Mesenteric fat pad (tissue), 1 donor: ENCODE data around the gene SCYGR7. TPM values are rescaled to one million over a fixed set of nuclear protein-coding genes. Genes with fewer than 3 reads are reported as not detected.
A peak's percentile ranks its signal among the peaks of the same experiment; 100 is the strongest.
"Not testable (repeated sequence)": the region's sequence is repeated elsewhere in the genome, so short reads cannot be mapped to it uniquely, and the experiment has no call there.

Experiments
- DNase-seq: peaks from one replicate; pipeline ENCODE4 v3.0.0-alpha.2; 2020; ENCODE audit warnings: low spot score
- long read RNA-seq: library from polyadenylated mRNA; unstranded; transcript quantifications from one replicate; pipeline ENCODE4 v2.0.0, GENCODE V29; 2020
- total RNA-seq: library from RNA; stranded (reverse); fragmentation: NEBNext Ultra II Directional; extraction: Animal tissue kit (Norgen Biotek cat#: 25700); gene quantifications from one replicate; pipeline ENCODE4 v1.2.1, GENCODE V29; 2021
- donor health status: DM: yes; HTN: yes; CAD: no.

The SCYGR7 gene, protein sequence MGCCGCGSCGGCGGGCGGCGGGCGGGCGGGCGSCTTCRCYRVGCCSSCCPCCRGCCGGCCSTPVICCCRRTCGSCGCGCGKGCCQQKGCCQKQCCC
- not detected for total RNA-seq
- long read RNA-seq = 0 reads

DNA sequence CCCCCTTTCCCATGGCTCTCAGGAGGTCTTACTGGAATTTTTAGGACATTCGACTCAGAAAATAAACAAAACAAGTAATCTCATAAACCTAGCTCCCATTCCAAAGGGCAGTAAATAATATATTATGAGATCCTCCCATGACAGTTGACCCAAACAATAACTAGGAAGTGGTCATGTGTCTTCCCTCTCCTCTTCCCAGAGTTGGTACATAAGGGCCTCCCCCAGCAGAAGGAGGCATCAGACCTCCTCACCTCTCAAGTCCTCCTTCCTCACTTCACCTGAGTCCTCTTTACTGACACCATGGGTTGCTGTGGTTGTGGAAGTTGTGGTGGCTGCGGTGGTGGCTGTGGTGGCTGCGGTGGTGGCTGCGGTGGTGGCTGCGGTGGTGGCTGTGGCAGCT lies at the start of gene SCYGR7:
Gene SCYGR7 (plus strand): TSS at position 301 of the 400 bp plus-strand sequence. CDS start 0 bp downstream, at position 301.
- DNase-seq = no peak

DNA sequence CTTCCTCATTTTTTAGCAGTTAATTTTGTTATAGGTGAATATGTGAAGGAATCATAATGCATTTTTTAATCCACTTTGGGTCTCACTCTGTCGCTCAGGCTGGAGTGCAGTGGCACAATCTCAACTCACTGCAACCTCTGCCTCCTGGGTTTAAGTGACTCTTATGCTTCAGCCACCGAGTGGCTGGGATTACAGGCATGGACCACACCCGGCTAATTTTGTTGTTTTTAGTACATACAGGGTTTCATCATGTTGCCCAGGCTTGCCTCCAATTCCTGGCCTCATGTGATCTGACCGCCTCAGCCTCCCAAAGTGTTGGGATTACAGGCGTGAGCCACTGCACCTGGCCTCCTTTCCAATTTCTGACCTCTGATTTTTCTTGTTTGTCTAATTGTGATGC lies 43.9 kb upstream of the SCYGR7 start:
- DNase-seq = no peak

DNA sequence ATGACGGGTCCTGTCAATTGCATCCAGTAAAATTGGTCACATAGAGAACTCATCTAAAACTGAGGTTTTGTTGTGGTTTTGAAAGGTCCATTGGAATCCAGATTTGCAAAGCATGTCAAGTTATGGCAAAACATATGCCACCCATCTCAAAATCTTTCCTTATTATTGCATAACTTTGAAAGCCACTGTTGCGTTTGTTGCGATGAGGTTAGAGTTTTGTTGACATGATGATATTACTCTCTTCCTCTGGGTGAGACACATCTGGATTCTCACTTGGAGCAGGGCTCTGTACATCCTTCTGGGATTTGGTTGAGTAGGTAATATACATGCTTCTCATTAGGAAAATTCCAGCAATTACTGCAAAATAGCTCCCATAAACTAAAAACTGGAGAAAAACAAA lies 40.9 kb upstream of the SCYGR7 start:
- no peak for DNase-seq

DNA sequence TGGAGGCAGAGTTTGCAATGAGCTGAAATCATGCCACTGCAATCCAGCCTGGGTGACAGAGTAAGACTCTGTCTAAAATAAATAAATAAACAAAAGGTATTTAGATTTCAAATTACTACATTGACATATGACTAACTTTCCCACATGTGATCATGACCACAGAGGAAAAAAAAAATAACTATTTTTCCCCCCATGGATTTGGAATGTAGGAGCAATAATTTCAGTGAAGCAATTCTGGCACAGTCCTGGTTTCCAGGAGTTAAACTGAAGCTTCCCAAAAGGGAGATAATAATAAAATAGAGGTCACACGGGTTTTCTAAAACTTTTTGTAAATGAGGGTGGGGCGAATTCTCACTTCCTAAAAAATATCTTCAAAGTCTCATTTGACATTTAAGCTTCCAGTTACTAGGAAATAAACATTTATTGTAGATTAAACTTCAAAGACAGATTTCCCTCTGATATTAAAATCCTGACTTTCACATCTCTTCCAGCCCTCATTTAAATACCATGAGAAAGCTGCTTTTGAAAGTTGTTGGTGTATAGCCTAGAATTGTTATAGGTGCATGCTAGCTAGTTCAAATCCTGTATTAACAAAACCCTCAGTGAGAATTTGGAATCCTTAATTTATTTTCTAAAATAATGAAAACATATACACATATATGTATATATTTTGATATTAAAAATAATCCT lies 31.0 kb upstream of the SCYGR7 start:
- DNase-seq = no peak

DNA sequence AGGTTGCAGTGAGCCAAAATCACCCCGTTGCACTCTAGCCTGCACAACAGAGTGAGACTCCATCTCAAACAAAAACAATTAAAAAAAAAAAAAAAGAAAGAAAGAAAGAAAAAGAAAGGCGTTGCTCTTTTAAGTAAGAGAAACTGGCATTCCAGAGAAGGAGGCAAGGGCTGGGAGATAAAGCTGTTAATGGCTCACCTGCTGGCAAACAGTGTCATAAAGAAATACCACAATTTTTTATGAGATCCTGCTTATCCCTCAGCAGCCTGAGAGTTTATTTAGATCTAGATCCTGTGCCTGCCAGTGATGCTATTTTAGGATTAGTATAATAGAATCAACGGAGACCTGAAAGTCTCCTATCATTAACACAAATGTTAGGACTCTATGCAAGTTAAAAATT lies 26.6 kb upstream of the SCYGR7 start:
- DNase-seq = no peak

DNA sequence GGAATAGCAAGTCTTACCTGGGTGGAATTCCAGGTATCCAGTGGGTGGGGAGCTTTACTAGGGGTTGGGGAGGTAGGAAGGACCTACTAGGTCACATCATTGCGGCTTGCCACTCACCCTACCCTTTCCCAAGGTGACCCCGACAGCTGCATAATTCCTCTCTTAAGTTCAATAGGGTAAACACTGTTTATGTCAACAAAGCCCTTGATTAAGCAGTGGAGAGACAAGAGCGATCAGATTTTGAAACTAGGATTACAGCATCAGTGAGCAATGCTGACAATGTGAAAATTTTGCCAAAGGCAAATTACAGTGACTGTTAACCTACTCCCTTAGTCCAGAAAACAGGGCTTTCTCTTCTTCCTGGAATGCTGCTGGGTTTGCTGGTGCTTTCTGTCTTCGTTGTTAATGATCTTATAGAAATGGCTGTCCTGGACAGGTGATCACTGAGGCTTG lies 24.8 kb upstream of the SCYGR7 start:
- no peak for DNase-seq

DNA sequence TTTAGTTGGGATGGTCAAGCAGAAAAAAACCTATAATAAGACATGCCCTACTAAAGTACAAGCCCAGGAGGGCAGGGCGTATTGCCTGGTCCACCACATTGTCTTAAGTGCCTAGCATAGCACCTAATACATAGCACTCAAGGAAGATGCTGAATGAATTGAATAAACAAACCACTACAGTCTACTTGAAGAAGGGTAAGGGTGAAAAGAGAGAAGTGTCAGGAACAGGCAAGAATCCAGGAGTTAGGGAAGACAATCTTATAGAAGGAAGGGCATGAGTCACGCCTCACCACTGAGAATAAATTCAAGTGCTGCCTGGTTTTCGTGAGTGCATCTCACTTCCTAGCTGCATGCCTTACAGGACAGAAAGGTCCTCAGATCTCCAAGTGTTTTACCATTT lies 24.2 kb upstream of the SCYGR7 start:
- DNase-seq = no peak

DNA sequence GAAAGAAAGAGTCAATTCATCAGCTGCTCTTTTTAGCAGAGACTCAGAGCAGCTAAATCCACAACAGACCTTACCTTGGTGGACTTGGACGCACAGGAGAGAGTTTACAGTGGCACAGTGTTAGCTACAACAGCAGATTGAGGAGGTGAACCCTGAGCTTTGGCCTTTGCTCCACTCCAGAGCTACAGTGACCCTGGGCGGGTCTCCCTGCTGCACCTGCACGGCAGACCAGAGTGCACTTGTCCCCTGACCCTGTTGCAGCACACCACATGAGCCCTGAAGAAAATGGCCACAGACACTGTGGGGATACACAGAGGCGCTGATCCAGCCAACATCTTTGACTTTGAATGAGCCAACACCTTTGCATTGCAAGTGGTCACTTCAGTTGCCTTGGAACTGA lies 21.3 kb upstream of the SCYGR7 start:
- no peak for DNase-seq

DNA sequence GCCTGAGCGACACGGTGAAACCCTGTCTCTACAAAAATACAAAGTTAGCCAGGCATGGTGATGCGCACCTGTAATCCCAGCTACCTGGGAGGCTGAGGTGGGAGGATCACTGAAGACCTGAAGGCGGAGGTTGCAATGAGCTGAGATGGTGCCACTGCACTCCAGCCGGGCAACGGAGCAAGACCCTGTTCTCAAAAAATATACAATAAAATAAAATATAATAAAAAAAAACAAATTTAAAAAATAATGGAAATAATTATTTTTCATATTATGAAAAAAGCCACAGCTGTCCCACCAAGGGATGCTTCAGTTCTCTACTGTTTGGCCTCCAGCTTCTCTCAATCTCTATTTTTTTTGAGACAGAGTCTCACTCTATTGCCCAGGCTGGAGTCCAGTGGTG lies 20.7 kb upstream of the SCYGR7 start:
- no peak for DNase-seq

DNA sequence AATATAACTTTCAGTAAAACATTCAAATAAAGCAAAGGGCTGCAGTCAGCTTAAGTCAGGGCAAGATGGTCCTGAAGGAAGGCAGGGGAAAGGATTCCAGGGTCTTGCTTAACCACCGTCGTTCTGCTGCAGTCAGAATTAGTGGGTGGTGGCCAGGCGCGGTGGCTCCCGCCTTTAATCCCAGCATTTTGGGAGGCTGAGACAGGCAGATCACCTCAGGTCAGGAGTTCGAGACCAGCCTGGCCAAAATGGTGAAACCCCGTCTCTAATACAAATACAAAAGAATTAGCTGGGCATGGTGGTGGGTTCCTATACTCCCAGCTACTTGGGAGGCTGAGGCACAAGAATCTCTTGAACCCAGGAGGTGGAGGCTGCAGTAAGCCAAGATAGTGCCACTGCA lies 17.1 kb upstream of the SCYGR7 start:
- no peak for DNase-seq

DNA sequence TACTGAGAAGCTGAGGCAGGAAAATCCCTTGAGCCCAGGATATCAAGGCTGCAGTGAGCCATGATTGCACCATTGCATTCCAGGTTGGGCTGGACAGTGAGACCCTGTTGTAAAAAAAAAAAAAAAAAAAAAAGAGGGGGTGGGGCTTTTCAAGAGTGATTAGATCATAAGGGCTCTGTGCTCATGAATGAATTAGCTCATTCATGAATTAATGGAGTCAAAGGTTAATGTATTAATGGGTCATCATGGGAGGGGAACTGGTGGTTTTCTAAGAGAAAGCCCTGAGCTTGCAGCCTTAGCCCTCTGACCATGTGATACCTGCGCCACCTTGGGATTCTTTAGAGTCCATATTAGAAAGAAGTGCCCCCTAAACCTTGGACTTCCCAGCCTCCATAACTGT lies 14.8 kb upstream of the SCYGR7 start:
- no peak for DNase-seq

DNA sequence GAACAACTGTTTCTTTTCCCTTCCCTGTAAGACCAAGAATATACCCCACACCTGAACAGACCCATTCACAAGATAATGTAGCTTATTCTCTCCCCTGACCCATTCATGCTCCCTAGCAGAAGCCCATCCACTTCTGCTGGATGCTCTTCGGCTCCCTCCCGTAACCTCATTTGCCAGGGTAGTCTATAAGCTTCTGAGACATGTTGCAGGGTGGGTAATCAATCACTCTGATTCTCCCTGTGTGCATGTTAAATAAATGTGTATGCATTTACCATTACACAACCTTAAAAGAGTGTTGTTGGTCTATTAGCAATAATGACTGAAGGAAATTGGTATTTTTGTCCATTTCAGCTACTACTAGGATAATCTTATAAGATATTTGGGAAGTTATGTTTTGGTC lies 11.6 kb upstream of the SCYGR7 start:
- no peak for DNase-seq

DNA sequence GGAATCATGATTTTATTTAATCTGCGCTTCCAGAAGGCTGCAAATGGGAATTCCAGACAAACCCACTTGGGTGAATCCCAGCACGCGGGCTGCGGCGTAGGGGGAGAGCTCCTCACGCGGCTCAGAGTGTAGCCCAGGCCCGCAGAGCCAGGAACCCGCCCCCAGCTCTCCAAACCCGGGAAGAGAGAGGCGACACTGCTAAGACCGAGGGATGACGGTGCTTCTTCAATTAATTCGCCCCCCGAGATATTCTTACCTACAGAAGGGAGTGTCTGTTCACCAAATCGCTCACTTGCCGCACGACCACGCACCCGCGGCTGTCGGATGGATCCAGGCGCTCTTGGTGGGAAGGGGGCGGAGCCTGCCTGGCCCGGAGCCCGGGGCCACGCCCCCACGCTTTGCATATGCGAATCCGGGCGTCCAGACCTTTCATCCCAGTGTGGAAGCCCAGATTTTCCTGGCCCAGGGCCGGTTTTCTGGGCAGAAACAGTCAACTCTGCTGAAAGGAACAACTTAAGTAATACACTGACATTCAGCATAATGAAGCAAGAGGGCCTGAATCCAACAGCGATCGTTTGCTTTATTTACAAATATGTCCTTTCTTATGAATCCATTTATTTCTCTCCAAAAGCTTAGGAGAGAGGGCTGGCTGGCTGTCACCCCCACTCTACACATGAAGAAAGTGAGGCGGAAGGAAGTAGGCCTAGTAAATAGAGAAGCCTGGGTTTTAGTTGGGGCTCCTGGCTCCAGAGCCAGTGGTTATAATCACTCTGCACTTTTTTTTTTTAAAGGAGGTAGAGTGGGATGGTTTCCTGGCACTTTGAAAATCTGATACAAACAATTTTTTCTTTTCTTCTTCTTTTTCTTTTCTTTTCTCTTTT lies 10.2 kb upstream of the SCYGR7 start, which contains the start of gene SLC19A3:
Gene SLC19A3 (minus strand): TSS at position 342 of the 881 bp plus-strand sequence. CDS start 15,710 bp downstream, outside the sequence.
- peak; percentile 96 for DNase-seq

DNA sequence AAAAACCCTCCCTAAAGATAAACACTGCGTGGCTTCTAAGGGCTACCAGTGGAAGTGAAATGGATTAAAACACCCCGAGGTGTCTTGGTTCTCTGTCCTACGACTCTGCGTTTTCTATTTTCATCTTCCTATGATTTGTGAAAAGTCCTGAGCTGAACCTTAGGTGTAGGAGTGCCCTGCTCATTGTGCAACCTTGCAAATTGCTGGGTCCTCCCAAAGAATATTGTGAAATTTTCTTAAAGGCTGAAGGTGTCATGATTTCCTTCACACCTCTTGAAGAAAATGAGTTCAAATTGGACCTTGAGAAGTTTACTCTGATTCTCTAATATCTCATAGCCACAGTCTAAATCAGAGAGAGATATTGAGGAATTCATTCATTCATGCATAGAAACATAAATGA lies 8.5 kb upstream of the SCYGR7 start:
- no peak for DNase-seq

DNA sequence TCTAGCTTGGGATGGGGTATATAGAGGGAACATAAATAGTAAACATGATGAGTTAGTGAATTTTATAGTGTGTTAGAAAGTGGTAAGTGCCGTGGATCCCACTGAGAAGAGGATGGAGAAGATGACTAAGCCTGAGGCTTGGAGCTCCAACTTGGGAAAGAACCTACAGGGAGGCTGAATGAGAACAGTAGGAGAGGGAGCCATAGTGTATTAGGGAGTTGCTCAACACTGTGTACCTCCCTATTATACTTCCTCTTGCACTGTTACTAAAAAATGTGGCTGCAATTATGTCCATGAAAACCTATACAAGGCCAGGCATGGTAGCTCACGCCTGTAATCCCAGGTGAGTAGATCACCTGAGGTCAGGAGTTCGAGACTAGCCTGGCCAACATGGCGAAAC lies 7.5 kb upstream of the SCYGR7 start:
- DNase-seq = no peak

DNA sequence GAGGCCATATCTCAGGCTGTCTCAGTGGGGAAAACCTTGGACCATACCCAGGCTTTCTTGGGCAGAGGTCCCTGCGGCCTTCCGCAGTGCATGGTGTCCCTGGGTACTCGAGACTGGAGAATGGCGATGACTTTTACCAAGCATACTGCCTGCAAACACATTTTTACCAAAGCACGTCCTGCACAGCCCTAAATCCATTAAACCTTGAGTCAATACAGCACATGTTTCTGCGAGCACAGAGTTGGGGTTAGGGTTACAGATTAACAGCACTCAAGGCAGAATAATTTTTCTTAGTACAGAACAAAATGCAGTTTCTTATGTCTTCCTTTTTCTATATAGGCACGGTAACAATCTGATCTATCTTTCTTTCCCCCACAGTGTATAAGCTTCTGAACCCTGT lies 5.3 kb upstream of the SCYGR7 start:
- not testable (repeated sequence) for DNase-seq

DNA sequence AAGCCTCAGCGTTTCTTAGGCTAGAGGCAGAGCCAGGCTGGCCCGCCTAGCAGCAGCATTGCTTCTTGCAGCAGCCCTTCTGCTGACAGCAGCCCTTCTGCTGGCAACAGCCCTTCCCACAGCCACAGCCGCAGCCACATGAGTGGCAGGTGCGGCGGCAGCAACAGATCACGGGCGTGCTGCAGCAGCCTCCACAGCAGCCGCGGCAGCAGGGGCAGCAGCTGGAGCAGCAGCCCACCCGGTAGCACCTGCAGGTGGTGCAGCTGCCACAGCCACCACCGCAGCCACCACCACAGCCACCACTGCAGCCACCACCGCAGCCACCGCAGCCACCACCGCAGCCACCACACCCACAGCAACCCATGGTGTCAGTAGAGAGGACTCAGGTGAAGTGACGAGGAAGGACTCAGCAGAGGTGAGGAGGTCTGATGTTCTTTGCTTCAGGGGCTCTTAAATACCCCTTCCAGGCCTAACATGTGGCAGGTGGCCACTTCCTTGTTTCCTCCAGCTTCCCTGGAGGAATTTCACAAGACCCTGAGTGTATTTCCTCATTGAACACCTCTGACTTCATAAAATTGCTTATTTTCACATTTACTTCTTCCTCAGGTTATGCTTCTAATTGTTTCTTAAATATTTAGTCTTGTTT lies 3.6 kb upstream of the SCYGR7 start, which contains the start of gene SCYGR6:
Gene SCYGR6 (minus strand): TSS at position 364 of the 646 bp plus-strand sequence. CDS start 0 bp downstream, at position 364.
- DNase-seq = no peak

DNA sequence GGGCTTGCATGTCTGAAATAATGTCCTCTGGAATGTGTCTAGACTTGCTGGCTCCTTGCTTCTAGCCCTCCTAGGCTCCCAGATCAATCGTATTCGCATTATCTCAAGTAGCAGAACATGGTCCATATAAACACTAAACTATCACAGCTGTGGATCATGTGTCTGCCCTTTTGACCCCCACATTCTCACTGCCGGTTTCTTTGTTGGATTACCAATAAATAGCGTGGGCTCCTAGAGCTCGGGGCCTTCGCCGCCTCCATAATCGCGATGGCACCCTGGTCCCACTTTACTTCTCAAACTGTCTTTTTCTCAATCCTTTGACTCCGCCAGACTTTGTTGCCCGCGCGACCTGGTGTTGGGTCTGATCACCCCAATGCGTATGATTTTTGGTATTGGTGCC lies 11.2 kb downstream of the SCYGR7 start:
- peak; percentile 68 for DNase-seq

DNA sequence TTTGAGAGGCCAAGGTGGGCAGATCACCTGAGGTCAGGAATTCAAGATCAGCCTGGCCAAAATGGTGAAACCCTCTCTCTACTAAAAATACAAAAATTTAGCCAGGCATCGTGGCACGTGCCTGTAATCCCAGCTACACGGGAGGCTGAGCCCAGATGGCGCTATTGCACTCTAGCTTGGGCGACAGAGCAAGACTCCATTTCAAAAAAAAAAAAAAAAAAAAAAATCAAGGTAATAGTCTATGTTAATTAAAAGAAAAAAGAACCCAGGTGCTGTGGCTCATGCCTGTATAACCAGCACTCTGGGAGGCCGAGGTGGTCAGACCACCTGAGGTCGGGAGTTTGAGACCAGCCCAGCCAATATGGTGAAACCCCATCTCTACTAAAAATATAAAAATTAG lies 12.6 kb downstream of the SCYGR7 start:
- peak; percentile 28 for DNase-seq

DNA sequence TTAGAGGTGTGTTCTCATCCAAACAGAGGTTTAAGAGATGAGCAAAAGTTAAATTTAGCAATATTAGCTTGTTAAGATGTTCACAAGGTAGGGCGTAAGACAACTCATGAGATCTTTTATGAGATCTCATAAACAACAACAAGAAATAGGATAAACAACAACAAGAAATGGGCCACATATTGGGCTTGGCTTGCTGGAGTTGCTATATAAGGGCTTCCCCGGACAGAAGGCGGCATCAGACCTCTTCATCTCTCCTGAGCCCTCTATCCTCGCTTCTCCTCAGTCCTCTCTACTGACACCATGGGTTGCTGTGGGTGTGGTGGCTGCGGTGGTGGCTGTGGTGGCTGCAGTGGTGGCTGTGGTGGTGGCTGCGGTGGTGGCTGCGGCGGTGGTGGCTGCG lies 17.5 kb downstream of the SCYGR7 start, which contains the start of gene SCYGR8:
Gene SCYGR8 (plus strand): TSS at position 301 of the 400 bp plus-strand sequence. CDS start 0 bp downstream, at position 301.
- DNase-seq = no peak

DNA sequence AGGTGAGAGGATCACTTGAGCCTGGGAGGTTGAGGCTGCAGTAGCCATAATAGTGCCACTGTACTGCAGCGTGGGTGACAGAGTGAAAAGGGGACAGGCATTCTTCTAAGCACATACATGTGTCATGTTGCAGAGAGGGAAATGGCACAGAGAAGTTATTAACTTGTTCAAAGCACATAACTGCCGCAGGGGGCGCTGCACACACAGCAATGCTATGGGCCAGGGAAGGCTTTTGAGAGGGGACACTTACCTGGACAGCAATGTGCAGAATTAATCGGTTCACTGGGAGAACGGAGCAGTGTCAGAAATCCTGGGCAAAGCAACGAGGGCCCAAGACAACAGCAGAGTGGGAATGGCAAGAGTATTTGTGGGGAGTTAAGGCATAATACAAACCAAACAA lies 19.9 kb downstream of the SCYGR7 start:
- DNase-seq = peak; percentile 51
